HepG2 (cell line): ENCODE measurements around the gene RPL35. TPM values are rescaled to one million over a fixed set of nuclear protein-coding genes. Genes with fewer than 3 reads are reported as not detected.

Source experiments
- DR1 ChIP-seq: sonication (generic); formaldehyde crosslinking; IDR thresholded peaks from 2 replicates; pipeline ENCODE4 v1.8.0; 2021; ENCODE audit warnings: mild to moderate bottlenecking, missing genetic modification reagents, inconsistent platforms
- FOSL1 ChIP-seq: sonication (generic); formaldehyde crosslinking; IDR thresholded peaks from 2 replicates; pipeline ENCODE4 v1.9.0; 2021; ENCODE audit warnings: missing genetic modification reagents, borderline replicate concordance
- HNF4A ChIP-seq: sonication (generic); formaldehyde crosslinking; IDR thresholded peaks from 2 replicates; pipeline ENCODE4 v1.4.0; 2020; ENCODE audit warnings: missing genetic modification reagents
- HNF4G ChIP-seq, 2 experiments: sonication (generic) in 1 of 2; formaldehyde crosslinking in 1 of 2; IDR thresholded peaks; 2 replicates each; pipeline versions ENCODE4 v1.4.0 to v1.6.1; 2011 to 2020; ENCODE audit warnings: borderline replicate concordance in 2 of 2, low read depth in 2 of 2, mild to moderate bottlenecking in 2 of 2, low read length in 1 of 2, missing genetic modification reagents in 1 of 2, moderate library complexity in 1 of 2
- KLF13 ChIP-seq: sonication (generic); formaldehyde crosslinking; IDR thresholded peaks from 2 replicates; pipeline ENCODE4 v1.4.0; 2020; ENCODE audit warnings: mild to moderate bottlenecking, missing genetic modification reagents
- KMT2A ChIP-seq: sonication (generic); formaldehyde crosslinking; IDR thresholded peaks from 2 replicates; pipeline ENCODE4 v1.4.0; 2020; ENCODE audit warnings: missing genetic modification reagents
- MTA1 ChIP-seq: sonication (generic); formaldehyde crosslinking; IDR thresholded peaks from 2 replicates; pipeline ENCODE4 v1.4.0; 2020; ENCODE audit warnings: missing genetic modification reagents, mild to moderate bottlenecking, borderline replicate concordance
- PHF20 ChIP-seq: sonication (generic); formaldehyde crosslinking; IDR thresholded peaks from 2 replicates; pipeline ENCODE4 v1.5.0; 2020; ENCODE audit warnings: mild to moderate bottlenecking, missing genetic modification reagents
- PPARG ChIP-seq: conservative IDR thresholded peaks from 2 replicates; pipeline ENCODE4 v1.6.1; 2016; ENCODE audit warnings: missing biosample characterization, missing genetic modification reagents
- RAD21 ChIP-seq: fragments of 450-650 bp; formaldehyde crosslinking; IDR thresholded peaks from 2 replicates; pipeline ENCODE4 v1.5.0; 2020; ENCODE audit warnings: mild to moderate bottlenecking
- RBFOX2 ChIP-seq: fragments of 200-400 bp; formaldehyde crosslinking; IDR thresholded peaks from 2 replicates; pipeline ENCODE4 v1.6.1; 2017; ENCODE audit warnings: low read depth, mild to moderate bottlenecking, low read length
- RFX3 ChIP-seq: IDR thresholded peaks from 2 replicates; pipeline ENCODE4 v1.6.1; 2016; ENCODE audit warnings: missing biosample characterization, missing genetic modification reagents
- SPEN ChIP-seq: sonication (generic); formaldehyde crosslinking; IDR thresholded peaks from 2 replicates; pipeline ENCODE4 v1.5.1; 2020; ENCODE audit warnings: low read depth, mild to moderate bottlenecking, missing genetic modification reagents
- TP53 ChIP-seq: sonication (generic); formaldehyde crosslinking; conservative IDR thresholded peaks from 2 replicates; pipeline ENCODE4 v1.4.0; 2020; ENCODE audit warnings: missing genetic modification reagents
- ZIK1 ChIP-seq: sonication (generic); formaldehyde crosslinking; IDR thresholded peaks from 2 replicates; pipeline ENCODE4 v1.5.0; 2020; ENCODE audit warnings: mild to moderate bottlenecking, low read depth, missing genetic modification reagents, borderline replicate concordance
- ZNF10 ChIP-seq: sonication (generic); formaldehyde crosslinking; IDR thresholded peaks from 2 replicates; pipeline ENCODE4 v1.4.0; 2020; ENCODE audit warnings: mild to moderate bottlenecking, low read depth, missing genetic modification reagents, borderline replicate concordance
- ZNF333 ChIP-seq: sonication (generic); formaldehyde crosslinking; IDR thresholded peaks from 2 replicates; pipeline ENCODE4 v1.4.0; 2020; ENCODE audit warnings: mild to moderate bottlenecking, missing genetic modification reagents, borderline replicate concordance
- ZNF567 ChIP-seq: sonication (generic); formaldehyde crosslinking; IDR thresholded peaks from 2 replicates; pipeline ENCODE4 v1.8.1; 2023; ENCODE audit warnings: mild to moderate bottlenecking, missing genetic modification reagents, borderline replicate concordance
- ZNF619 ChIP-seq: sonication (generic); formaldehyde crosslinking; IDR thresholded peaks from 2 replicates; pipeline ENCODE4 v1.4.0; 2020; ENCODE audit warnings: mild to moderate bottlenecking, missing genetic modification reagents
- ZNF737 ChIP-seq: sonication (generic); formaldehyde crosslinking; IDR thresholded peaks from 2 replicates; pipeline ENCODE4 v1.5.0; 2020; ENCODE audit warnings: missing genetic modification reagents, mild to moderate bottlenecking, borderline replicate concordance
- ZNF781 ChIP-seq: sonication (generic); formaldehyde crosslinking; IDR thresholded peaks from 2 replicates; pipeline ENCODE4 v1.5.1; 2020; ENCODE audit warnings: borderline replicate concordance, mild to moderate bottlenecking, missing genetic modification reagents; ENCODE audit errors: not compliant biosample characterization
- ZNF891 ChIP-seq: sonication (generic); formaldehyde crosslinking; IDR thresholded peaks from 2 replicates; pipeline ENCODE4 v1.5.0; 2020; ENCODE audit warnings: mild to moderate bottlenecking, missing genetic modification reagents
- polyA plus RNA-seq, 8 experiments: library from polyadenylated mRNA; depleted of rRNA in 3 of 8; stranded (reverse) in 7 of 8; unstranded in 1 of 8; fragments of >200 nt; fragmentation: Illumina TruSeq in 4 of 8; extraction: Trizol in 4 of 8; gene quantifications; 2 replicates each; pipeline versions ENCODE4 v1.2.1 to v1.2.3, GENCODE V29; 2011 to 2016; ENCODE audit warnings: low read depth in 4 of 8, missing spikeins in 1 of 8, mixed read lengths in 1 of 8; ENCODE audit not compliant: insufficient read depth in 1 of 8
- total RNA-seq, 5 experiments: library from RNA; depleted of rRNA; stranded (reverse); fragments of >200 nt; fragmentation: Illumina TruSeq; extraction: Trizol; gene quantifications; 2 replicates each; pipeline ENCODE4 v1.2.3, GENCODE V29; 2016; ENCODE audit warnings: low read depth in 1 of 5
- TF ChIP-seq, protein P1 (sequence below): sonication (generic); formaldehyde crosslinking; IDR thresholded peaks from 2 replicates; pipeline ENCODE4 v1.5.0; 2020; ENCODE audit warnings: mild to moderate bottlenecking, low read depth, missing genetic modification reagents, borderline replicate concordance
- TF ChIP-seq, protein P2 (sequence below): IDR thresholded peaks from 2 replicates; pipeline ENCODE4 v1.6.1; 2018; ENCODE audit warnings: missing genetic modification reagents
- TF ChIP-seq, protein P3 (sequence below): sonication (generic); formaldehyde crosslinking; IDR thresholded peaks from 2 replicates; pipeline ENCODE4 v1.5.1; 2020; ENCODE audit warnings: mild to moderate bottlenecking, missing genetic modification reagents, moderate library complexity
- TF ChIP-seq, protein P4 (sequence below): sonication (generic); formaldehyde crosslinking; conservative IDR thresholded peaks from 2 replicates; pipeline ENCODE4 v1.8.1; 2023; ENCODE audit warnings: missing genetic modification reagents

RPL35 gene
- total and polyA plus RNA-seq, 2 of the 13 experiments (the other 11 are each of a cell fraction or from before 2014, with no cell fraction given) = 2,153 to 2,935 TPM

DNA sequence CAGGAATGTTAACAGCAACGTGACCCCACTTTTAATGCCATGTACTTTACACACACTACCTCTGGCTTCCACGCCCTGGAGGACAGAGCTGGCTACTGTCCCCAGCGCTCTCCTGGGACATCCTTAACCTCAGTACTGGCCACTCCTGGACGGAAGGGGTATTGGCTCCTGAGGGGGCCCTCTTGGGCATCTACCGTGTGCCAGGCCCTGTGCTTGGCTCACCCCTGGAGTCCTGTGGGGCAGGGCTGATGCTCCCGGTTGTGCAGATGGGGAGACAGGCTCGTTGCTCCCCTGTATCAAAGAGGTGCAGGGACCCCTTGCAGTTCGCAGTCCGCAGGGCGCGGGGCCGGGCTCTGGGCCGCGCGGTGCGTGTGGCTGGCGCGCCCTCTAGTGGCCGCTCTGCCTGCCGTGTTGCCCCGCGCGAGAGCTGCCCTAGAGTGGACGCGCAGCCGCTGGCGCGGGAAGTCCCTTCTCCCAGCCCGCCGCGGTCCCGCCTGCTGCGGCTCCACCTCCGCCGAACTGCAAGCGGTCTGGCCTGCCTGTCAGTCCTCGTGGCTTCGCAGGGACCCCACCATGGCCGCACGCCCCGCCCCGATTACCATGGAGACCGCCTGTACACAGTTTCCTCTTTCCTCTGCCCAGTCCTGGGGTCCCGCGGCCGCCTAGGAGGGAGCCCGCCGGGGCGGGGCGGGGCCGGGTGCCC lies 8.8 kb downstream of the RPL35 start, which contains the start of gene WDR38 (continued):
- TF ChIP-seq RBFOX2 (no peak), ZNF891 (CRISPR knock-in tag) (no peak), MTA1 (no peak), ZNF619 (peak; percentile 55; the same call in 1 of the 2 replicates), TP53 (CRISPR knock-in tag) (no peak), PHF20 (CRISPR knock-in tag) (no peak), ZNF333 (no peak), FOSL1 (CRISPR knock-in tag) (no peak), ZNF737 (CRISPR knock-in tag) (no peak), ZNF781 (CRISPR knock-in tag) (no peak), PPARG (CRISPR knock-in tag) (no peak), SPEN (CRISPR knock-in tag) (0 out of 2 replicates have a peak, but pooled peaks have one; percentile 23), DR1 (CRISPR knock-in tag) (no peak), HNF4G (IDR thresholded peaks at IDR 0.05; ENCODE audit: borderline replicate concordance, low read depth, low read length) (no peak), HNF4G (CRISPR knock-in tag; IDR thresholded peaks at IDR 0.05; ENCODE audit: borderline replicate concordance, low read depth) (no peak), HNF4A (no peak), ZNF10 (CRISPR knock-in tag) (no peak), RAD21 (CRISPR knock-in tag) (peak; percentile 99), KLF13 (CRISPR knock-in tag) (no peak), ZNF567 (CRISPR knock-in tag) (peak; percentile 92; the same call in 1 of the 2 replicates), ZIK1 (CRISPR knock-in tag) (no peak), KMT2A (CRISPR knock-in tag) (no peak), RFX3 (CRISPR knock-in tag) (no peak)
- TF ChIP-seq, protein P1, sequence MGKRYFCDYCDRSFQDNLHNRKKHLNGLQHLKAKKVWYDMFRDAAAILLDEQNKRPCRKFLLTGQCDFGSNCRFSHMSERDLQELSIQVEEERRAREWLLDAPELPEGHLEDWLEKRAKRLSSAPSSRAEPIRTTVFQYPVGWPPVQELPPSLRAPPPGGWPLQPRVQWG (CRISPR knock-in tag) = no peak
- TF ChIP-seq, protein P2, sequence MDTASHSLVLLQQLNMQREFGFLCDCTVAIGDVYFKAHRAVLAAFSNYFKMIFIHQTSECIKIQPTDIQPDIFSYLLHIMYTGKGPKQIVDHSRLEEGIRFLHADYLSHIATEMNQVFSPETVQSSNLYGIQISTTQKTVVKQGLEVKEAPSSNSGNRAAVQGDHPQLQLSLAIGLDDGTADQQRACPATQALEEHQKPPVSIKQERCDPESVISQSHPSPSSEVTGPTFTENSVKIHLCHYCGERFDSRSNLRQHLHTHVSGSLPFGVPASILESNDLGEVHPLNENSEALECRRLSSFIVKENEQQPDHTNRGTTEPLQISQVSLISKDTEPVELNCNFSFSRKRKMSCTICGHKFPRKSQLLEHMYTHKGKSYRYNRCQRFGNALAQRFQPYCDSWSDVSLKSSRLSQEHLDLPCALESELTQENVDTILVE (CRISPR knock-in tag) = no peak
- TF ChIP-seq, protein P3, sequence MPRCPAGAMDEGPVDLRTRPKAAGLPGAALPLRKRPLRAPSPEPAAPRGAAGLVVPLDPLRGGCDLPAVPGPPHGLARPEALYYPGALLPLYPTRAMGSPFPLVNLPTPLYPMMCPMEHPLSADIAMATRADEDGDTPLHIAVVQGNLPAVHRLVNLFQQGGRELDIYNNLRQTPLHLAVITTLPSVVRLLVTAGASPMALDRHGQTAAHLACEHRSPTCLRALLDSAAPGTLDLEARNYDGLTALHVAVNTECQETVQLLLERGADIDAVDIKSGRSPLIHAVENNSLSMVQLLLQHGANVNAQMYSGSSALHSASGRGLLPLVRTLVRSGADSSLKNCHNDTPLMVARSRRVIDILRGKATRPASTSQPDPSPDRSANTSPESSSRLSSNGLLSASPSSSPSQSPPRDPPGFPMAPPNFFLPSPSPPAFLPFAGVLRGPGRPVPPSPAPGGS = no peak
- TF ChIP-seq, protein P4, sequence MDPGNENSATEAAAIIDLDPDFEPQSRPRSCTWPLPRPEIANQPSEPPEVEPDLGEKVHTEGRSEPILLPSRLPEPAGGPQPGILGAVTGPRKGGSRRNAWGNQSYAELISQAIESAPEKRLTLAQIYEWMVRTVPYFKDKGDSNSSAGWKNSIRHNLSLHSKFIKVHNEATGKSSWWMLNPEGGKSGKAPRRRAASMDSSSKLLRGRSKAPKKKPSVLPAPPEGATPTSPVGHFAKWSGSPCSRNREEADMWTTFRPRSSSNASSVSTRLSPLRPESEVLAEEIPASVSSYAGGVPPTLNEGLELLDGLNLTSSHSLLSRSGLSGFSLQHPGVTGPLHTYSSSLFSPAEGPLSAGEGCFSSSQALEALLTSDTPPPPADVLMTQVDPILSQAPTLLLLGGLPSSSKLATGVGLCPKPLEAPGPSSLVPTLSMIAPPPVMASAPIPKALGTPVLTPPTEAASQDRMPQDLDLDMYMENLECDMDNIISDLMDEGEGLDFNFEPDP (CRISPR knock-in tag) = no peak
